Heart right ventricle (tissue), 16 donors: ENCODE measurements around the gene IGF1R. TPM values are rescaled to one million over a fixed set of nuclear protein-coding genes. Genes with fewer than 3 reads are reported as not detected.

ENCODE experiments used
- ATAC-seq, 8 donors: fragments of 200-7000 bp; cut with Tn5 transposase; one replicate each; pipeline ENCODE4 v1.9.1; 2020; ENCODE audit warnings: mild to moderate bottlenecking in 8 of 8, moderate library complexity in 8 of 8, moderate number of reproducible peaks in 1 of 8
- DNase-seq, 2 donors: peaks; one replicate each; pipeline ENCODE4 v3.0.0-alpha.2; 2020
- H3K27ac ChIP-seq, 10 donors: fragments of 200-600 bp; sonication (generic) in 2 of 10; one replicate each; pipeline versions ENCODE4 v1.5.0 to v1.8.0; 2020 to 2022; ENCODE audit warnings: mild to moderate bottlenecking in 3 of 10
- H3K27me3 ChIP-seq, 7 donors: fragments of 200-600 bp; one replicate each; pipeline ENCODE4 v1.8.0; 2021 to 2022; ENCODE audit warnings: mild to moderate bottlenecking in 2 of 7
- H3K36me3 ChIP-seq, 9 donors: fragments of 200-600 bp; sonication (generic) in 1 of 9; one replicate each; pipeline versions ENCODE4 v1.5.0 to v1.8.0; 2020 to 2022; ENCODE audit warnings: mild to moderate bottlenecking in 2 of 9
- H3K4me1 ChIP-seq, 9 donors: fragments of 200-600 bp; sonication (generic) in 1 of 9; one replicate each; pipeline versions ENCODE4 v1.5.0 to v1.8.0; 2020 to 2022; ENCODE audit warnings: mild to moderate bottlenecking in 4 of 9
- H3K4me3 ChIP-seq, 10 donors: fragments of 200-600 bp; sonication (generic) in 2 of 10; one replicate each; pipeline versions ENCODE4 v1.5.0 to v1.8.0; 2020 to 2022; ENCODE audit warnings: mild to moderate bottlenecking in 7 of 10, moderate library complexity in 2 of 10
- H3K9me3 ChIP-seq, 11 donors: fragments of 200-600 bp in 10 of 11; sonication (generic) in 2 of 11; one replicate each; pipeline versions ENCODE4 v1.5.0 to v1.8.0; 2013 to 2022; ENCODE audit warnings: mild to moderate bottlenecking in 2 of 11, control low read depth in 1 of 11, moderate library complexity in 1 of 11
- CTCF ChIP-seq, 9 donors: fragments of 200-600 bp; sonication (generic) in 2 of 9; IDR thresholded peaks; one replicate each; pipeline versions ENCODE4 v1.5.0 to v1.8.0; 2021 to 2022; ENCODE audit warnings: antibody characterized with exemption in 9 of 9, mild to moderate bottlenecking in 5 of 9, moderate library complexity in 1 of 9
- WGBS, 2 donors: extraction: QIAGEN DNeasy Blood & Tissue Kit; methylation state at CpG; one replicate each; pipeline ENCODE4 v1.1.7; 2013; ENCODE audit warnings: inconsistent platforms in 1 of 2; 5-methylcytosine and 5-hydroxymethylcytosine counted together
- intact Hi-C, 10 donors: fragments of 100-400 bp; cut with DNase I; formaldehyde crosslinking; loops; one replicate each; pipeline versions ENCODE4 v1.11.1 to v1.14.2; 2022
- polyA plus RNA-seq, 2 donors: library from polyadenylated mRNA; stranded (reverse); fragments of 200-250 nt; gene quantifications; one replicate each; pipeline ENCODE4 v1.2.3, GENCODE V29; 2013
- total RNA-seq, 10 donors: library from RNA; stranded (reverse); fragmentation: NEBNext Ultra II Directional in 3 of 10; extraction: Animal tissue kit (Norgen Biotek cat#: 25700) in 3 of 10; gene quantifications; one replicate each; pipeline versions ENCODE4 v1.2.1 to v1.2.4, GENCODE V29; 2021 to 2023
- donor health status: Arrhythmogenic right ventricular cardiomyopathy.
- donor health status: ischemic (EF 13 %, LVEDD 7.1; RV severe dilation, severe dysfunction).
- donor health status: healthy with polysubstance abuse.
- donor health status: DM: no; HTN: yes; CAD: no.
- donor health status: DM: no; HTN: no; CAD: no.
- donor health status: ischemic (EF 25% LVEDD 6.9; RV normal size, moderate dysfunction).
- donor health status: ischemic (EF 25% LVEDD 5.7; RV mildly dilated, moderate dysfunction).
- donor health status: healthy.
- donor health status: DM: yes; HTN: yes; CAD: no.
- donor health status: Ischemic cardiomyopathy.
- donor health status: ischemic (EF 35%, LVEDD 5.7; RV mildly dilated, moderate dysfunction).
- donor health status: nonischemic (EF 11% LVEDD 7.7; RV severe dilation, severe dysfunction).
- donor health status: DM: yes; HTN: yes; CAD: no.
- donor health status: PGD.
- donor health status: ischemic (EF 29% LVEDD 5.4; RV normal size, mild dysfunction).
- donor health status: nonischemic (EF 23%, LVEDD 6.1; RV moderate dilation, normal function).

IGF1R gene
- total and polyA plus RNA-seq, 12 donors: 3.4 to 88.2 (median 45.9) TPM

GRCh38 chr15:98826658-98827057 is 178.3 kb downstream of the IGF1R start:
- TF ChIP-seq CTCF (IDR thresholded peaks at IDR 0.05): no peak
- DNase-seq: no peak
- WGBS, 2 donors: 63 to 74% methylated on average over 3 of the region's 3 CpGs
- Histone ChIP-seq H3K36me3 (peaks cover 0 to 10% (median 0%) of the 10 kb centered on the region in 9 donors), H3K4me3 (no peak overlapping the region), H3K9me3 (peaks cover 0 to 68% (median 39%) of the 10 kb centered on the region in 11 donors), H3K27me3 (no peaks in the 10 kb centered on the region), H3K27ac (no peak overlapping the region), H3K4me1 (peaks cover 0 to 22% (median 13%) of the 10 kb centered on the region in 9 donors)
- intact Hi-C loops: no loop called here
- no peak for ATAC-seq

GRCh38 chr15:98827217-98827616 is 178.9 kb downstream of the IGF1R start:
- WGBS, 2 donors: 69 to 78% methylated on average over 3 of the region's 3 CpGs
- no peak for ATAC-seq

GRCh38 chr15:98830034-98830634 is 181.8 kb downstream of the IGF1R start:
- Histone ChIP-seq H3K4me3 (no peak overlapping the region), H3K27me3 (no peaks in the 10 kb centered on the region), H3K27ac (no peak overlapping the region), H3K4me1 (no peaks in the 10 kb centered on the region), H3K36me3 (peaks cover 0 to 10% (median 0%) of the 10 kb centered on the region in 9 donors), H3K9me3 (peaks cover 0 to 93% (median 55%) of the 10 kb centered on the region in 11 donors)
- no peak for TF ChIP-seq CTCF (IDR thresholded peaks at IDR 0.05)
- DNase-seq (no peak), ATAC-seq (no peak)
- 98 to 99% methylated on average over 4 of the region's 4 CpGs for WGBS, 2 donors
- intact Hi-C loops: no loop called here

More at GRCh38 chr15:98827217-98827616, 178.9 kb downstream of the IGF1R start:
- intact Hi-C loops: no loop called here
- H3K4me1 ChIP-seq: peaks cover 0 to 22% (median 13%) of the 10 kb centered on the region in 9 donors
- no peak for TF ChIP-seq CTCF (IDR thresholded peaks at IDR 0.05)
- H3K27ac ChIP-seq: no peak overlapping the region
- peaks cover 0 to 10% (median 0%) of the 10 kb centered on the region in 9 donors for H3K36me3 ChIP-seq
- peaks cover 0 to 74% (median 44%) of the 10 kb centered on the region in 11 donors for H3K9me3 ChIP-seq
- H3K4me3 ChIP-seq: no peak overlapping the region
- no peak for DNase-seq
- no peaks in the 10 kb centered on the region for H3K27me3 ChIP-seq

DNA sequence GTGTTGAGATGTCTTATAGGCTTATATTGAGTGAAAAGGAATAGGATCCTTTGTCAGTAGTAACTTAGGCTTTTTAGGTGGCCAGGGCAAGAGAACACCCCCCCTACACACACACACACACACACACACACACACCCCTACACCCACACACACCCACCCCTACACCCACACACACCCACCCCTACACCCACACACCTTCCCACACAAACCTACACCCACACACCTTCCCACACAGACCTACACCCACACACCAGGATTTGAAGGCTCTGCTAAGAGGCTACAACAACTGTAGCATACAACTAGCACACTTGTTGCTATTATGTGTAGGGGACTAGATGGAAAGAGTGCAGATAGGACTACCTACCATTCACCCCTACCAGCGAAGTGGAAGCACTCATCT is 186.6 kb downstream of the IGF1R start:
- no peak overlapping the region for H3K4me3 ChIP-seq
- intact Hi-C loops: loop anchor here in 1 of 10 donors (5.0 kb wide), 1 partner anchor 33 kb away; no protein-coding TSS in a partner anchor
- peaks cover 0 to 45% (median 33%) of the 10 kb centered on the region in 11 donors for H3K9me3 ChIP-seq
- no peaks in the 10 kb centered on the region for H3K27me3 ChIP-seq
- H3K4me1 ChIP-seq: peaks cover 0 to 26% (median 6%) of the 10 kb centered on the region in 9 donors
- no peak for ATAC-seq
- 91 to 96% methylated on average over 1 of the region's 1 CpG for WGBS, 2 donors
- DNase-seq: no peak
- no peak for TF ChIP-seq CTCF (IDR thresholded peaks at IDR 0.05)
- H3K36me3 ChIP-seq: peaks cover 0 to 10% (median 0%) of the 10 kb centered on the region in 9 donors
- H3K27ac ChIP-seq: no peak overlapping the region
